GM18861 (cell line): ENCODE data around the gene SENP7.
"Not testable (repeated sequence)": the region's sequence is repeated elsewhere in the genome, so short reads cannot be mapped to it uniquely, and the experiment has no call there.

ENCODE experiments used
- ATAC-seq: cut with Tn5 transposase; IDR thresholded peaks from one replicate; pipeline ENCODE4 v1.9.1; 2021; ENCODE audit not compliant: unreplicated experiment

SENP7 gene

DNA sequence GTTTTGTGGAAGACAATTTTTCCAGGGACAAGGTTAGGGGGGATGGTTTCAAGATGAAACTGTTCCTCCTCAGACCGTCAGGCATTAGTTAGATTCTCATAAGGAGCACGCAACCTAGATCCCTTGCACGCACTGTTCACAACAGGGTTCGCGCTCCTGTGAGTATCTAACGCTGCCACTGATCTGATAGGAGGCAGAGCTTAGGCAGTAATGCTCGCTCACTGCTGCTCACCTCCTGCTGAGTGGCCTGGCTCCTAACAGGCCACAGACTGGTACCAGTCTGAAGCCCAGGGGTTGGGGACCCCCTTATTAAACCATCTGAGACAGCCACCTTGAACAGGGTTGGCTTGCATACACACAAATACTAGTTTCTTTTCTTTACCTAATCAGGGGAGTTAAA lies 179.1 kb downstream of the SENP7 start:
- ATAC-seq: no peak

- no peak for ATAC-seq
Observed at GRCh38 chr3:101329016-101329673, 183.9 kb downstream of the SENP7 start.

DNA sequence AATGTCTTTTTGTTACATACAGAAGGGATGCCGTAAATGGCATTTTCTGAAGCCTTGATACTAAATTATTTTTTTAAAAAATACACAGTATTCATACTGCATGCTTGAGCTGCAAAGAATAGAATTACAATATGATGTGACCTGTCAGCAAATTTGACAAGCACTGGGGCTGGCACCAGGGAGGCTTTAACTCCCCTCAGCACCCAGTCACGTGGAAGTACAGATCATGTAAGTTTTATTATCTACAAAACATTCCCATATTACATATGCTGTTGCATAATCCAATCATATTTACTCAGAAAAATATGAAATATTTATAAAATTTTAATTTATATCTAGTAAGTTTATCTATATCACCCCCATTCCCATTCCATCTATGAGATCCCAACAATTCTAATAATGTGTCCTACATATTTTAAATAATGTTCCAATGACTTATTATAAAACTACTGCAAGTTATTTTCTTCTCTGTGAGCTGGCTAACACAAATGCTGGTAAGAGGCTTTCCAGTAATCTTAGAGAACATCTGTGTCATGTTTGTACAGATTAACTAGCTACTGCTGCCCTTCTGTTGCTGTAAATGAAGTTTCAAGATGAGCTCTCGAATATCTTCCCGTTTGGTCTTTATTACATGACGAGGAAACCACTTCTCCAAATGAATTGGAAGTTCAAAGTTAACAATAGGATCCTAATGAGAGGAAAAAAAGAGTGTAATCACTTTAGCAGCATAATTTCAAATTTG lies 187.4 kb downstream of the SENP7 start:
- no peak for ATAC-seq

DNA sequence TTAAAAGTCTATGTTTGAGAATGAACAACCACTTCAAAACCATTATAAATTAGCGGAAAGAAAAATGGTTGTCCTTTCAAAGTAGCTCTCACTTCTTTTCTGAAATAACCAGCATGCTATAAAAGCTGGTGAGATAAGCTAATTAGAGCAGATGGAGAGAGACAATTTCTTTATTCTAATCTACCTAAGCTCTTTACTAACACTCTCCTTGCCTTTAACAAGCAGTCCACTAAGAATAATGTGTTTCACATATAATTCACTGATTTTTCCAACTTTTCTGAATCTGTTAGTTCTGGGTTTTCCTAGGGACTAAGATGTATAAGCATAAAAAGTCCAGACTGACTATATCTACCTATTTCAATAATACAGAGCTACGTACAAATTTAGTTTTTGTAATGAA lies 192.5 kb downstream of the SENP7 start, which contains the start of gene IMPG2:
IMPG2 (minus strand) TSS at position 101 of the 400 bp plus-strand sequence. CDS start 203 bp downstream, outside the sequence.
- ATAC-seq: no peak

DNA sequence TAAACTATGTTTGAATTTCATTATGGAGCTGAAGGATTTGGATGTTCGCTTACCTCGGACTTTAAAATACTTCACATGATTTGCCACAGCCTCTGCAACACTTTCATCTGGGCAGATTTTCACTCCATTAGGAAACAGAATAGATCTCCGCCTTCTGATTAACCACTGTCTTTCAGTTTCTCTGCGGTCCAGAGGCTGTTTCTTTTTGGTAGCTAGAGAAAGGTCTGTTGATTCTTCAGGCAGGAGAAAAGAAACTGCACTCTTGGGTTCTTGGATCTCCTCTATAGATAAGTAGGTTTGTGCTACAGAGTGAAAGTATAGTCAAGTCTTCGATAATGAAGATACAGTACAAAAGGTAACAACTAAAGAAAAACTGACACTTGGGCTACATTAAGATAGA lies 193.5 kb downstream of the SENP7 start:
- no peak for ATAC-seq

- ATAC-seq: no peak
Observed at GRCh38 chr3:101312545-101312944, 200.5 kb downstream of the SENP7 start.

DNA sequence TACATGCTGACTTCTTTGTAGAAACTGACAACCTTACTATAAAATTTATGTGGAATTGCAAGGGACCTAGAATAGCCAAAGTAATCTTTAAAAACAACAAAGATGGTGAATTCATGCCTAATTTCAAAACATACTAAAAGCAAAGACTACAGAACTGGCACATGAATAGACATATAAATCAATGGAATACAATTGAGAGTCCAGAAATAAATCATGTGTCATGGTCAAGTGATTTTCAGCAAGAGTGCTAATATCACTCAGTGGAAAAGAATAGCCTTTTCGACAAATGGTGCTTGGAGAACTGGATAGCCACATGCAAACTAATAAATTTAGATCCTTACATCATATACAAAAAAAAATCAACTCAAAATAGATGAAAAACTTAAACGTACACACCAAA lies 201.3 kb downstream of the SENP7 start:
- ATAC-seq: no peak

- no peak for ATAC-seq
Observed at GRCh38 chr3:101310978-101311375, 202.0 kb downstream of the SENP7 start.

DNA sequence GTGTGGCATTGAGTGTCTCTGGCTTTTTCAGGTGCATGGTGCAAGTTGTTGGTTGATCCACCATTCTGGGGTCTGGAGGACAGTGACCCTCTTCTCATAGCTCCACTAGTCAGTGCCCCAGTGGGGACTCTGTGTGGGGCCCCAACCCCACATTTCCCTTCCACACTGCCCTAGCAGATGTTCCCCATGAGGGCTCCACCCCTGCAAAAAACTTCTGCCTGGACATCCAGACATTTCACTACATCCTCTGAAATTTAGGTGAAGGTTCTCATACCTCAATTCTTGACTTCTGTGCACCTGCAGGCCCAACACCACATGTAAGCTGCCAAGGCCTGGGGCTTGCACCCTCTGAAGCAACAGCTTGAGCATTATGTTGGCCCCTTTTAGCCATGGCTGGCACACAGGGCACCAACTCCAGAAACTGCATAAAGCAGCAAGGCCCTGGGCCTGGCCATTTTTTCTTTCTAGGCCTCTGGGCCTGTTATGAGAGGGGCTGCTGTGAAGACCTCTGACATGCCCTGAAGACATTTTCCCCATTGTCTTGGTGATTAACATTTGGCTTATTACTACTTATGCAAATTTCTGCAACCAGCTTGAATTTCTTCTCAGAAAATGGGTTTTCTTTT lies 204.8 kb downstream of the SENP7 start:
- ATAC-seq: not testable (repeated sequence)

DNA sequence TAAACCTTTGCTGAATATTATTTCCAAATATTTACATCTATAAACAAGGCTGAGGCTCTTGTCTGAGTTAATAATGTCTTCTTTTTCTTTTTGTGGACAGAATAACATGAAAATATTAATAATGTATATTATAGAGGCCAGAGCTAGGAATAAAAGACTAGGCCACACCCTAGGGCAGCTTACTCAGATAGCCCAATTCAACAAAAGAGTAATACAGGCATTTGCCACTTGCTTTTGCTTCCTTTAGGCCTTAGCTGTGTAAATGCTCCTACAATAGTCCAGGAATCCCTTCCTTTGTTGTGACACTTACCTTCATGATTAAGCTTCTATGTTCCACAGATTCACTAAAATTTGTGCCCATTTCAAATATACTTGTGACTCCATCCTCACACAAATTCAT lies 209.2 kb downstream of the SENP7 start:
- ATAC-seq: no peak

GRCh38 chr3:101303089-101303731 lies 209.8 kb downstream of the SENP7 start:
- ATAC-seq: peak; percentile 69

DNA sequence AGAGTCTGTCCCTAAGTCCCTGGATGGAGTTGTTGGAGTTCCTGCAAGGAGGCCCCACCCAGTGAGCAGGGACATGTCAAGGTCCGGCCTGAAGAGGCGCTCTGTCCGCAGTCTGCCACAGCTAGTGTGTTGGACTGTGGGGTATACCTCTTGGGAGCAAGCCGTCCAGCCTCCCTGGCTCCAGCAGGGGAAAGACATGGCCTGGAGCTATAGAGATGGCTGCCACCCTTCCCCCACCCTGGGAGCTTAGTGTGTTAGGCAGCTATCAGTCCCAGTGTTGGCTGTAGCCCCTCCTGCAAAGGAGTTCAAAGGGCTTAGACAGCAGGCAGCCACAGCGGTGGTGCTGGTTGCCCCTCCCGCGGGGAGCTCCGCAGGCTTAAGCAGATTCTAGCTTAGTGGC lies 212.9 kb downstream of the SENP7 start:
- ATAC-seq: no peak

DNA sequence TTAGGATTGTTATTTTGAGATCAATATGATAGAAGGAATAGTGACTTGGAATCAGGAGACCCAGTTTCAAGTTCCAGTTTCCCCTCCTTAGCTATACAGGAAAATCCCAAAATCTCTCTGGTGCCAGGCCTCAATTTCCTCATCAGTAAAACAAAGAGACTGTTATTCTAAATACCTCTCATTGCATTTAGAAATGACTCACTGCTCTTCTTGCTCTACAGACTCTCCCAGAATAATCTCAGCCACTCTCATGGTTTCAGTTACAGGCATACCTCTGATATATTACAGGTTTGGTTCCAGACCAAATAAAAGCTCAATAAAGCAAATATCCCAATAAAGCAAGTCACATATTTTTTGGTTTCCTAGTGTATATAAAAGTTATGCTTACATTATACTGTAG lies 221.0 kb downstream of the SENP7 start:
- ATAC-seq: no peak

GRCh38 chr3:101288294-101288693 lies 224.7 kb downstream of the SENP7 start:
- no peak for ATAC-seq

- no peak for ATAC-seq
Observed at GRCh38 chr3:101284757-101285156, 228.3 kb downstream of the SENP7 start.

- ATAC-seq: no peak
Observed at GRCh38 chr3:101281521-101282030, 231.4 kb downstream of the SENP7 start.

- ATAC-seq: no peak
Observed at GRCh38 chr3:101279765-101280385, 233.1 kb downstream of the SENP7 start.

- ATAC-seq: no peak
Observed at GRCh38 chr3:101279162-101279561, 233.8 kb downstream of the SENP7 start.

- no peak for ATAC-seq
Observed at GRCh38 chr3:101278727-101279126, 234.3 kb downstream of the SENP7 start.
